Retina (tissue), 1 donor: ENCODE measurements around the gene TBX21.
A peak's percentile ranks its signal among the peaks of the same experiment; 100 is the strongest.

Experiments
- DNase-seq: peaks from one replicate; pipeline ENCODE4 v3.0.0-alpha.2; 2016

TBX21 gene

DNA sequence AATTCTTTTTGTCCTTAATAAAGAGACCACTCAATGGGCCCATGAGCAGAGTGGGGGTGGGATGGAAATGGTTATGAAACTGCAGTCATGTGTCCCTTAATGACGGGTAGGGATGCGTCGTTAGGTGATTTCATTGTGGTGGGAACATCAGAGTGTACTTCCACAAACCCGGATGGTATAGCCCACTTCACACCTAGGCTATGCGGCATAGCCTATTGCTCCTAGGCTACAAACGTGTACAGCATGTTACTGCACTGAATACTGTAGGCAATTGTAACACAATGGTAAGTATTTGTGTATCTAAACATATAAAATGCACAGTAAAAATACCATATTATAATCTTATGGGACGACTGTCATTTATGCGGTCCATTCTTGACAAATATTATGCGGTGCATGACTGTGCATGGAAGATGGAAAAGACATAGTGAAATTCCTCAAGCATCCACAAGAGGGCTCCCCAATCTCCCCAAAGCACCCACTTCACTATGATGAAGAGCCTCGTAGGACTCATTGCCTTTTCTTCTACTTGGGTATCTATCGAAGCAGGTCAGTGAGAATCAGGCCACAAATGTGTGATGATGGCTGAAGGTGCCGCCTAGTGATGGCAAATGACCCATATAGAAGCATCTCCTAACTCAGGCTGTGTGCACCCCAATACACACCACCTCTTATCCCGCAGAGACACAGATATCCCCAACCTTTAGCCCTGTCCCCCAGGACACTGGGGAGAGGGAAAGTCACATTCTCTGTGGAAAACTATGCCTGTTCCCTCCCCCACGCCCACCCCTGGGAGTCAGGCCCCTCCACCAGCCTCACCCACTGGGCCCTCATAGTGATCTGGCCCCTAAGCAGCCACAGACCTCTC, 43.5 kb downstream of the TBX21 start:
- peak; percentile 46 for DNase-seq

DNA sequence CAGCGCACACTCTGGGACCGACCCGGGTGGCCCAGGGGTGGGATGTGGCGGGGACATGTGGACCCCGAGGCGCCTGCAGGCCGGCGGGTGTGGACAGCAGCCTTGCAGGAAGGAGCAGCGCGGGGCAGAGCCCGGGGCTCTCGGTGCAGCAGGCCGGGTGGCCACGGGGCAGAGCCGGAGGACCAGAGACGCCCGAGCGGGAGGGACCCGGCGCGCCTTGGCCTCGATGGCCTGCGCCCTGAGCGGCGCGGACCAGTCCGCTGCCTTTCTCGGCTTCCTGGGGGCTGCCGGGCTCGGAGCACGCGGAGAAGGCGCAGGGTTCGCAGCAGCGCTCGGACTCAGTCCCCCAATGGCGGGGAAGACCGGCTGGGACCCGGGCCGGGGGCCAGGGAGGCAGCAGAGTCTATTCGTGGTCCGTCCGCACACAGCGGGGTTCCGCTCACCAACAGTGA, 45.2 kb downstream of the TBX21 start:
- DNase-seq, result peak; percentile 23

- DNase-seq, result no peak
Observed at GRCh38 chr17:47781397-47781796, 48.4 kb downstream of the TBX21 start.

- DNase-seq, result peak; percentile 37
Observed at GRCh38 chr17:47785538-47786123, 52.6 kb downstream of the TBX21 start.

GRCh38 chr17:47789611-47790561, 56.9 kb downstream of the TBX21 start:
- DNase-seq, result peak; percentile 84

DNA sequence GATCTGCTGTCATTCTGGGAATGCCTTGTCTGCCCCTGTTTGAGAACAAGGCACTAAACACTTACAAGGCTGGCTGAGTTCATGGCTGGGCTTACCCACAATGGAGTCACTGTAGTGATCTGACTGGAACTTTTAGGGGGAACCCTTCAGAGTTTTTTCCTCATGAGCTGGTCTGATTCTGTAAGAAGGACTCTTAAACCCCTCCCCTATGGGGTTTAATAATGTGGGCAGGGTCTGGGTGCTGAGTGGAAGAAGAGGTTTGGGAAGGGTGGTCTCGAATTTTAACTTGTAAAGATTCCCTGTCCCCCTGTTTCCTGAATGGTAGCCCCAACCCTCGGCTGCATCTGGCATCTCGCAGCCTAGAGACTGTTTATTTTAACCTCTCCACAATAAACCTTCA, 58.0 kb downstream of the TBX21 start:
- DNase-seq, result no peak

DNA sequence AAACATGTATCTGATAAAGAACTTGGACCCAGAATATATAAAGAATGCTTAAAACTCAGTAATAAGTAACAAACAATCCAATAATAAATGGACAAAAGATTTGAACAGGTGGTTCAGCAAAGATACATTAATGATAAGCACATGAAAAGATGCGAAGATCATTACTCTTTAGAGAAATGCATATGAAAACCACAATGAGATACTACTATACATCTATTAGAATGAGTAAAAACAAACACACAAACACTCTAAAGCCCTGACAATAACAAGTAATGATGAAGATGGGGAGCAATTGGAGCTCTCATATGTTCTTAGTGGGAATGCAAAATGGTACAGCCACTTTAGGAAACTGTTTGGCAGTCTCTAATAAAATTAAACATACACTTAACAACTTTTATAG, 59.4 kb downstream of the TBX21 start:
- DNase-seq, result no peak

DNA sequence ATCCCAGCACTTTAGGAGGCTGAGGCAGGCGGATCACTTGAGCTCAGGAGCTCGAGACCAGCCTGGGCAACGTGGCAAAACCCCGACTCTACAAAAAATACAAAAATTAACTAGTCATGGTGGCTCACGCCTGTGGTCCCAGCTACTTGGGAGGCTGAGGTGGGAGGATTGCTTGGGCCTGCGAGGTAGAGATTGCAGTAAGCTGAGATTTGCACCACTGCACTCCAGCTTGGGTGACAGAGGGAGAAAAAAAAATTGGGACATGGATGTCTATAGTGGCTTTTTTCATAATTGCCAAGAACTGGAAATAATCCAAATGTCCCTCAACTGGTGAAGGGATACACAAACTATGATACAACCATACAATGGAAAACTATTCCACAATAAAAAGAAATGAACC, 59.9 kb downstream of the TBX21 start:
- no peak for DNase-seq
